HG02840 (cell line): Measurements from ENCODE around the gene SEC24D.

ENCODE experiments used
- ATAC-seq: cut with Tn5 transposase; IDR thresholded peaks from one replicate; pipeline ENCODE4 v1.9.1; 2021; ENCODE audit warnings: mild to moderate bottlenecking, moderate library complexity, moderate number of reproducible peaks; ENCODE audit not compliant: unreplicated experiment, low FRiP score

Gene SEC24D

GRCh38 chr4:118846979-118847378, 11.1 kb upstream of the SEC24D start:
- ATAC-seq, result no peak

- no peak for ATAC-seq
These were observed 9.7 kb upstream of the SEC24D start for GRCh38 chr4:118845552-118846050.

- no peak for ATAC-seq
These were observed 7.3 kb upstream of the SEC24D start for GRCh38 chr4:118843237-118843636.

GRCh38 chr4:118842055-118842454, 6.1 kb upstream of the SEC24D start:
- no peak for ATAC-seq

DNA sequence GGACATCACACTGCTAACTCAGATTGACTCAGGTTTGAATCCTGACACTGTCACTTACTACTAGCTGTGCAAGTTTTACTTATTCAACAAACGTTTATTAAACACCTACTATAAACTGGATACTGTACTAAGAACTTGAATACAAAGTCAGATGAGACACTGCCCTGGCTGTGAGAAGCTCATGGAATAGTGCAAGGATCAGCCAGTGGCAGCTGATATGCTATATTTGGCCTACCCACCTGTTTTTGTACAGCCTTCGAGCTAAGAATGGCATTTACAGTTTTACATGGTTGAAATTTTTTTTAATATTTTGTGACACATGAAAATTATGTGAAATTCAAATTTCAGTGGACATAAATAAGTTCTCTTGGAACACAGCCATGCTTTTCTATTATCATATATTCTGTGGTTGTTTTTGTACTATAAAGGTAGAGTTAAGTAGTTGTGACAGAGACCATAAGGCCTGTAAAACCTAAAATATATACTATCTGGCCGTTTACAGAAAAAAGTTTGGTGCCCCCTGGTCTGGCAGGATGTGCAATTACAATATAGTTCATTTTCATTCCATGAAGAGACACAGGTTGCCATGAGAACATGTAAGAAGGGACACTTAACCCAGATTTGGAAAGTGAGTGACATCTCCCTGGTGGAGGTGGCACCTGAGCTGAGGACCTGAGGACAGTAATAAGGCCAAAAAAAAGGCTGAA, 3.4 kb upstream of the SEC24D start:
- ATAC-seq, result no peak

DNA sequence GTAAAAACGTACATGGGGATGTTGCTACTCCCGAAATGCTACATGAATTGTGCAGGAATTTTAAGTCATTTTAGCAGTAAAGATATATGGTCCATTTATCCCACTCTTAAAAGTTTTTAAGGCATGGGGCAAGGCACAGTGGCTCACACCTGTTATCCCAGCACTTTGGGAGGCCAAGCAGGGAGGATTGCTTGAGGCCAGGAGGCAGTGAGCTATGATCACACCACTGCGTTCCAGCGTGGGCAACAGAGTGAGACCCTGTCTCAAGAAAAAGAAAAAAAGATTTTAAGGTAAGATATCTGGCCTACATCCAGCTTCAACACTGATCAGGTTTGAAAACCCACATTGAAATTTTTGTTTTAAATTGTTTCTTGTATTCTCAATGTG, 1.2 kb upstream of the SEC24D start:
- no peak for ATAC-seq

- ATAC-seq, result peak; percentile 35
These were observed 585 bp upstream of the SEC24D start for GRCh38 chr4:118836301-118837120.

- peak; percentile 64 for ATAC-seq
These were observed 861 bp downstream of the SEC24D start for GRCh38 chr4:118834960-118835569.

- no peak for ATAC-seq
These were observed 1.9 kb downstream of the SEC24D start for GRCh38 chr4:118834070-118834469.

DNA sequence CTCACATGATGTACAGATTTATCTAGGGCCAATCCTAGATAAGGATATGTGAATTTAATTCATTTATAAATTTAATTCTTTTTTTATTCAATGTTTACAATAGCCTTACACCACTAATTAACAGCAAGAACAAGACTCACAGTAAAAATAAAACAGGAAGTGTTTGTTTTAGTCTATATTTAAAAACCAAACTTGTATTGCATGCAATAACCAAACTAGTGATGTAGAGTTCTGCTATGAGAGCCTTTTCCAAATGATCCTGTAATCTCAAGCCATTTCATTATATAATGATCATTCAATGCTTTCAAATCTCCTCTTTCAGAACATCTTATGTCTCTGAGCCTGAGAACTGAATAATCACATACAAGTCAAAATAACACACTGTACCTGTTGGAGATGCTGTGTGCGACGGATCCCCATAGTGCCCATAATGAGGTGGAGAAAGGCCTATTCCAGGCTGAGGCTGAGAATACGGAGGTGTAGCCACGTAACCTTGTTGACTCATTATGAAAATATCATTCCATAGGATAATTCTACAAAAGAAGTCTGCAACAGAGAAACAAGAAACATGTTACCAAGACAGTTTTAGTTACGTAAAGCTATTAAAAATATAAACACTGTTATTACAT, 2.6 kb downstream of the SEC24D start:
- no peak for ATAC-seq

DNA sequence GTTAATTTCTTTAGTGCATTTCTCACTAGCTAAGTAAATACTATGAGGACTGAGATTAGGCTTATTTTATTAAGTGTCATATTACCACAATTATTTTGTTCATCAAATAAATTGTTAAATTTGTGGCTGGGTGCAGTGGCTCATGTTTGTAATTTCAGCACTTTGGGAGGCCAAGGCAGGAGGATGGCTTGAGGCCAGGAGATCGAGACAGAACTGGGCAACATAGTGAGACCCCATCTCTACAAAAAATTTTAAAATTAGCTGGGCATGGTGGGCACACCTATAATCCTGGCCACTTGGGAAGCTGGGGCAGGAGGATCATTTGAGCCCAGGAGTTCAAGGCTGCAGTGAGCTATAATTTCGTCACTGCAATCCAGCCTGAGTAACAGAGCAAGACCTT, 6.8 kb downstream of the SEC24D start:
- ATAC-seq, result no peak

GRCh38 chr4:118826723-118827444, 9.0 kb downstream of the SEC24D start:
- no peak for ATAC-seq

DNA sequence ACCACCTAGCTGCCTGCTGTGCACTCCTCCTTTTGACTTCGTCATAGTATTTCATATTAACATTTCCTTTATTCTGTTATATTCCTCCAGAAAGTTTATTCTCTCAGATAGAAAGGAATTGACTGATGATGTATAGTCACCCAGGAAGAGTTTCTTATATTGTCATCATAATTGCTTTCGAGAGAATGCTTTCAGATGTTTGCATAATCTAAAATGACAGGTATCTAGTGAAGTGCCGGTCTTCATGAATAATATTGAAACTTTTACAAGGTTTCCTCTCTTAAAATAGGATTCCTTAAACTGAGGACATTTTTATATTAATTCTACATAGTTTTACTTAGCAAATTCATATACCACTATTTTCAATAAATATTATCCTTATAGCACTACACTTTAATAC, 10.1 kb downstream of the SEC24D start:
- ATAC-seq, result no peak

DNA sequence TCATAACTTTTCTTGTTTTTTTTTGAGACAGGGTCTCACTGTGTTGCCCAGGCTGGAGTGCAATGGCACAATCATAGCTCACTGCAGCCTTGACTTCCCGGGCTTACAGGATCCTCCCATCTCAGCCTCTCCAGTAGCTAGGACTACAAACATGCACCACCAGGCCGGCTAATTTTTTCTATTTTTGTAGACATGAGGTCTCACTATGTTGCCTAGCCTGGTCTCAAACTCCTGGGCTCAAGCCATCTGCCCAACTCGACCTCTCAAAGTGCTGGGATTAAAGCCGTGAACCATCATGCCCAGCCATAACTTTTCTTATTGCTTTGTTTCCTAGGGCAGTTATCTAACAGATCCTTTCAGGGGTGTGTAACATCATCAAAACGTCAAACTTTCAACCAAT, 11.8 kb downstream of the SEC24D start:
- no peak for ATAC-seq

GRCh38 chr4:118823471-118823870, 12.5 kb downstream of the SEC24D start:
- ATAC-seq, result no peak

DNA sequence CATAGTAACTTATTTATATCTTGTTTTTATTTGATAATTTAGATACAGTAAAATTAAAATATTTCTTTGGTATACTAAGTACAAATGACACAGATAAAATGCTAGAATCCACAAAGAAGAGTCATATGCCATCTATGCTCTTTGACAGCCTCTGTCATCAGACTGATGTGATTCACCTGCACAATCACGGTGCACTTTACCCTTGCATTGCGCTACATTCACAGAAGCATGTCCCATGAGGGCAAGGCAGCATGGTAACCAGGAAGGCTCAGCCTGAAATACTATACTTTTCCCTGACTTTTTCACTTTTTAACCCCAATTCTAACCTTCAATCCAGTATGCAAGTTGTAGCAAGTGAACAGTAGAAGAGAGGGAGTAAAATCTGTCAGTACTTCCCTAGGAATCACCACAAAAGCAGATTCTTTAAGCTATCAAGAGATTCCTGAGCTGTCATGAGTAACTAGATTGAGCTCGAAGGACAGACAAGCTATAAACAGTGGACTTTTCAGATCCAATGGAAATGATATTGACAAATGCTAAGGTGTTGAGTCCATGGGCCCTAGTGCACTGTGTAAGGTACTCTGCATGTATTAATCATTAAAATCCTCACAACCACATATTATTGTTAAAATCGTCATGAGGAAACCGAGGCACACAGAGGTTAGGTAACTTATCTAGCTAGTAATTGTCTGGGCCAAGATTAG, 14.2 kb downstream of the SEC24D start:
- no peak for ATAC-seq

DNA sequence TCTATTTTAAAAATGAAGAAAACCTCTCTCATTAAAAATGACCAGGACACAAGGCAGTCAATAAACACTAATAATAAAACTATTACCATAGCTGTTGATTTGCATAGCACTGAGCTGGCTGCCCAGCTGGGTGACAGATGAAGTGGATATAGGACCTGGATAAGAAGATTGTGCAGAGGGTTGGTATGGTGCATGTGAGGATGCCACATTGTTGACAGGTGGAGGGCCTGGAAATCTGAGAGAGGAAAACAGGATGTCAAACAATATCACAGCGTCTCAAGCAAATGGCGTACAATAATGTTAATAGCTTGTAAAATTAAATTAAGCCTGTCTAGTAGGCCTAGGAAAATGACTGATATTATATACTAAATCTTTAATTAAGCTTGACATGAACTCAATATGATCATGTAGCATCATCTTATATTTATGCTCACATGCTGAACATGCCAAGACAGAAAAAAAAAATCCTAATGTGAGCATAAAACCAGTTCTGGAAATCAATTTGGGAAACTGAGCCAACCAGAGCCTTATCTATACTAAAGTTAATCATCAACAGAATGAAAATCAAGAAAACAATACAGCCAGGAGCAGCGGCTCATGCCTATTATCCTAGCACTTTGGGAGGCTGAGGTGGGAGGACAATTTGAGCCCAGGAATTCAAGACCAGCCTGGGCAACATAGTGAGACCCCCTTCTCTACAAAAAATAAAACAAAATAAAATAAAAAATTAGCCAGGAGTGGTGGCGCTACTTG, 18.6 kb downstream of the SEC24D start:
- ATAC-seq, result no peak

DNA sequence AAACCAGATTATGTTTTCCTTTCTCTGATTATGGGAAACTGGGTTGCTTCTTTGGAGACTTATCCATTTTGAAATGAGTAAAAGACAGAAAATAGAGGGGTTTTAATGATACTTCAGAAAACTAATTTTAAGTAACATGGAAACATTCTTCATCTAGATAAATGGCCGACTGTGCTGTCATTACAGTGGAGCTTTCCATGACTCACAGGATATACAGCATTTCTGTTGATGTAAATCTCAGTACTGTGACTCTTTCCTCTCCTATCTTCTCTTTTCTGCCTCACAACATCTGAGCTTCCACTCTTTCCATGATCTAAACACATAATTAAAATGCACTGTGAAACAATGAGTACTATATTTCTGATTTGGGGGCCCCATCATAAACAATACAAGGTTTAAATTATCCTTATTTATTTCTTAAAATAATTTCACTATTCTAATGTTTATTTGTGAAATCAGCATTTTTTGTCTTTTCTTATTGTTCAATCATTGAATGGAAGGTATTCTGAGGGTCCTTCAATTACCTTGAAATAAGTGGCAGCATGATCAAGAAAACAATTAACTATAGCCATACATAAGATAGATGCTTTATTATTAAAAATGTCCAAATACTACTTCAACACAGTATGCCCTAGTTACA, 19.3 kb downstream of the SEC24D start:
- ATAC-seq, result no peak
